HEK293T (cell line): ENCODE results near the gene CD300H.

Source experiments
- CTCF ChIA-PET: fragments of 350-600 bp; formaldehyde crosslinking; extraction: SDS; loops from one replicate; lab custom pipeline; 2021; ENCODE audit warnings: antibody characterized with exemption, inconsistent platforms; lab: Yijun Ruan, JAX
- POLR2A ChIA-PET: fragments of 350-600 bp; formaldehyde crosslinking; extraction: SDS; loops from one replicate; lab custom pipeline; 2020; ENCODE audit warnings: antibody characterized with exemption, inconsistent platforms; lab: Yijun Ruan, JAX
- DNase-seq: peaks from one replicate; pipeline ENCODE4 v3.0.0; 2012; ENCODE audit warnings: mixed read lengths; ENCODE audit errors: extremely low spot score
- ARNT ChIP-seq: fragments of 450-650 bp; IDR thresholded peaks from 2 replicates; pipeline ENCODE4 v1.6.1; 2017; ENCODE audit warnings: mild to moderate bottlenecking
- BHLHE40 ChIP-seq: fragments of 450-650 bp; IDR thresholded peaks from 2 replicates; pipeline ENCODE4 v1.6.1; 2016; ENCODE audit warnings: mild to moderate bottlenecking, moderate library complexity, borderline replicate concordance
- CTBP1 ChIP-seq: fragments of 450-650 bp; IDR thresholded peaks from 2 replicates; pipeline ENCODE4 v1.6.1; 2016; ENCODE audit warnings: borderline replicate concordance
- ELF4 ChIP-seq: fragments of 450-650 bp; IDR thresholded peaks from 2 replicates; pipeline ENCODE4 v1.6.1; 2017; ENCODE audit warnings: antibody characterized with exemption
- FOXA1 ChIP-seq: fragments of 450-650 bp; IDR thresholded peaks from 2 replicates; pipeline ENCODE4 v1.6.1; 2016; ENCODE audit warnings: mild to moderate bottlenecking
- FOXK2 ChIP-seq: fragments of 450-650 bp; IDR thresholded peaks from 2 replicates; pipeline ENCODE4 v1.6.1; 2016; ENCODE audit warnings: mild to moderate bottlenecking
- FOXM1 ChIP-seq: fragments of 450-650 bp; IDR thresholded peaks from 2 replicates; pipeline ENCODE4 v1.6.1; 2017; ENCODE audit warnings: mild to moderate bottlenecking, borderline replicate concordance
- HDGF ChIP-seq: fragments of 450-650 bp; IDR thresholded peaks from 2 replicates; pipeline ENCODE4 v1.6.1; 2017; ENCODE audit warnings: antibody characterized with exemption, borderline replicate concordance
- L3MBTL2 ChIP-seq: fragments of 450-650 bp; conservative IDR thresholded peaks from 2 replicates; pipeline ENCODE4 v1.6.1; 2016; ENCODE audit warnings: mild to moderate bottlenecking
- LEF1 ChIP-seq: fragments of 450-650 bp; IDR thresholded peaks from 2 replicates; pipeline ENCODE4 v1.6.1; 2017; ENCODE audit warnings: mild to moderate bottlenecking, borderline replicate concordance
- NFRKB ChIP-seq: fragments of 450-650 bp; IDR thresholded peaks from 2 replicates; pipeline ENCODE4 v1.6.1; 2016; ENCODE audit warnings: mild to moderate bottlenecking, moderate library complexity
- SP1 ChIP-seq: fragments of 450-650 bp; IDR thresholded peaks from 2 replicates; pipeline ENCODE4 v1.6.1; 2017
- SUZ12 ChIP-seq: fragments of 450-650 bp; IDR thresholded peaks from 2 replicates; pipeline ENCODE4 v1.6.1; 2016; ENCODE audit warnings: mild to moderate bottlenecking
- TARDBP ChIP-seq: fragments of 450-650 bp; IDR thresholded peaks from 2 replicates; pipeline ENCODE4 v1.6.1; 2016
- ZNF384 ChIP-seq: fragments of 450-650 bp; IDR thresholded peaks from 2 replicates; pipeline ENCODE4 v1.6.1; 2016
- TF ChIP-seq, protein P1 (sequence below): fragments of 450-650 bp; IDR thresholded peaks from 2 replicates; pipeline ENCODE4 v1.6.1; 2016

The CD300H gene

DNA sequence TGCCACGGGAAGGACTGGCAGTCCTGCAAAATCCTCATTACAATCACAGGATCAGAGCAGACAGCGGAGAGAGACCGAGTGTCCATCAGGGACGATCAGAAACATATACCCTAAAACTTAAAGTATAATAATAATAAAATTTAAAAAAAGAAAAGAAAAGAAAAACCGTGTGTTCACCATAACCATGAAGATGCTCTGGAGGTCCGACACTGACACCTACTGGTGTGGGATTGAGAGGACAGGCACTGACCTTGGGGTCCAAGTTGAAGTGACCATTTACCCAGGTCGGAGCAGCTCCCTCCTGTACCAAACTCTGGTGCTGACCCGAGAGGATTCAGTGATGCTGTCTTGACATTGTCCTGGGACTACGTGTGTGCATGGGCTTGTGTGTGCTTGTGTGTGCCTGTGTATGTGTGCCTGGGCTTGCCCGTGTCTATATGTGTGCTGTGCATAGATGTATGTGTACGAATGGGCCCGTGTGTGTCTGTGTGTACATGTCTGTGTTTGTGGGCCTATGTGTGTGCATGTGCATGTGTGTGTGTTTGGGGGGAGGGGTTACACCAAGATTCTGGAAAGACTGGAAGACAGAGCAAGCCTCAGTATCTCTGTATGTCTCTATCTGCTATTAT, 34.7 kb upstream of the CD300H start:
- no peak for TF ChIP-seq FOXM1
- TF ChIP-seq BHLHE40, result no peak
- TF ChIP-seq FOXK2, result no peak
- no peak for TF ChIP-seq ARNT
- peak; percentile 70 for DNase-seq
- CTCF ChIA-PET, result interaction anchor here (0.6 to 1.1 kb wide), 3 partner anchors 30 to 41 kb away, joined by 3 to 4 read pairs (median 3); no protein-coding TSS in a partner anchor
- POLR2A ChIA-PET, result no interaction called here

DNA sequence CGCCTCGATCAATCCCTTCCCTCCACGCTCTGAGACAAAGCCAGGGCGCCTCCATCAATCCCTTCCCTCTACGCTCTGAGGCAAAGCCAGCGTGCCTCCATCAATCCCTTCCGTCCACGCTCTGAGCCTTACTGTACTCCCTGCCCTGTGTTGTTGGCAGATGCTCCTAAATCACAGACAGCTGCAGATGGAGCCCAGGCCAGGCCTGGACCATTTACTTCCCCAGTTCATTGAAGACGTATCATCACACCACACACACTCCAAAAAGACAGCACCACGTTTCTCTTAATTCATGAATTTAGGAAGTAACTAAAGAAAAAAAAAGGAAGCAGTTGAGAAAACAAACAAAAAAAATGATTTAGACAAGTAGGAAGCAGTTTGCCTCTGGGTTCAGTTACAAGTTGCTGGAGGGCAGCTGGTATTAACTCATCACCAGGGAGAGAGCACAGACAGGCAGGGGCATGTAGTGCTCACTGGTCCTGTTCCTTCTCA, 32.2 kb upstream of the CD300H start:
- ChIA-PET CTCF (interaction anchor here (1.1 kb wide), 1 partner anchor 52 kb away, joined by 3 read pairs; no protein-coding TSS in a partner anchor), POLR2A (no interaction called here)
- no peak for DNase-seq
- TF ChIP-seq TARDBP, result no peak

DNA sequence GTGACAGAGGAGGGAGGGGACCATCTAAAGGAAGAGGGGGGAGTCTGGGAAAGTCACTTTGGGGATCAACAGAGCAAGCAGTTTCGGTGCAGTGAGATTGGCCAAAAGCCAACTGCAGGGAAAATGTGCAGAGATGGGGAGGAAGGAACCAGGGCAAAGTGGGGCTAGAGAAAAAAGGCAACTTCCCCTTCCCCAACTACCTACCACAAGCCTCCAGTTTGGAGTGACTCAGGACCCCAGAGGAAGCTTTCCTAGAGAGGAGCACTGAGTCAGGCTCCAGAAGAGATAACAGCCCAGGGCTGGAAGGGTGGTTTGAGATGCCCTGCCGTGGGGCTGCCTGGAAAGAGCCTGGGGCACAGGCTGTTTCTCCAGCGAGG, 31.7 kb upstream of the CD300H start:
- DNase-seq, result no peak
- TF ChIP-seq L3MBTL2, result no peak
- no peak for TF ChIP-seq TARDBP
- TF ChIP-seq, protein P1, sequence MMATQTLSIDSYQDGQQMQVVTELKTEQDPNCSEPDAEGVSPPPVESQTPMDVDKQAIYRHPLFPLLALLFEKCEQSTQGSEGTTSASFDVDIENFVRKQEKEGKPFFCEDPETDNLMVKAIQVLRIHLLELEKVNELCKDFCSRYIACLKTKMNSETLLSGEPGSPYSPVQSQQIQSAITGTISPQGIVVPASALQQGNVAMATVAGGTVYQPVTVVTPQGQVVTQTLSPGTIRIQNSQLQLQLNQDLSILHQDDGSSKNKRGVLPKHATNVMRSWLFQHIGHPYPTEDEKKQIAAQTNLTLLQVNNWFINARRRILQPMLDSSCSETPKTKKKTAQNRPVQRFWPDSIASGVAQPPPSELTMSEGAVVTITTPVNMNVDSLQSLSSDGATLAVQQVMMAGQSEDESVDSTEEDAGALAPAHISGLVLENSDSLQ, result no peak
- no peak for TF ChIP-seq LEF1
- no peak for TF ChIP-seq FOXM1
- no peak for TF ChIP-seq FOXA1
- TF ChIP-seq SP1, result no peak
- no peak for TF ChIP-seq NFRKB
- TF ChIP-seq SUZ12, result no peak
- TF ChIP-seq CTBP1, result no peak
- TF ChIP-seq ZNF384, result no peak
- TF ChIP-seq ARNT, result no peak
- TF ChIP-seq FOXK2, result no peak
- TF ChIP-seq BHLHE40, result no peak
- no peak for TF ChIP-seq HDGF
- no peak for TF ChIP-seq ELF4
- CTCF ChIA-PET, result no interaction called here
- POLR2A ChIA-PET, result no interaction called here

DNA sequence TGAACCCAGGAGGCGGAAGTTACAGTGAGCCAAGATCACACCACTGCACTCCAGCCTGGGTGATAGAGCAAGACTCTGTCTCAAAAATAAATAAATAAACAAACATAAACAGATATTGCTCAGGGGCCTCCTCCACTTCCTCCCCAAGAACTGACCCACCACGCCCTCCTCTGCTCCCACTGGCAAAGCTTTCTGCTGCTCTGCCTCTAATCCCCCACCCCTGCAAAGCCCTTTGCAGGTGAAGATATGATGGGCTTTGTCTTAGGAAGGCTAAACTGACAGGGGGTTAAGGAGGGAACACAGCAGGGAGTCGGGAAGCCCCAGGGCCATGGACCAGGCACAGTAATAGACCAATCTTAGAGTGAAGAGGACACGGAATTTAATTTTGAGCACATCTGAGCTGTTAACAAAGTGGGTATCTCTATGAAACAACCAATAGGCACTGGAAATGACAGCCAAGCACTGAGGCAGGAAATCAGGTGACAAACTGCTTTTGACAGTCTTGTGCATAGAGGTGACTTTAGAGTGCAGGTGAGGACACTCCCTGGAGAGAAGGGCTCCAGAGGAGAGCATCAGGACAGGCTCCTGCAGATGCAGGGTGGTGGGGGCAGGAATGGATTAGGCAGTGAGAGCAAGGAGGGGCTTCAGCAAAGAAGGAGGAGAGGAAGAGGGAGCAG, 31.2 kb upstream of the CD300H start:
- DNase-seq, result no peak
- no peak for TF ChIP-seq FOXA1
- no peak for TF ChIP-seq FOXM1
- no peak for TF ChIP-seq CTBP1
- no peak for TF ChIP-seq FOXK2
- no peak for TF ChIP-seq NFRKB
- no peak for TF ChIP-seq HDGF
- no peak for TF ChIP-seq ARNT
- TF ChIP-seq BHLHE40, result no peak
- TF ChIP-seq SUZ12, result no peak
- TF ChIP-seq, protein P1, result no peak
- no peak for TF ChIP-seq ELF4
- no peak for TF ChIP-seq L3MBTL2
- no peak for TF ChIP-seq SP1
- TF ChIP-seq ZNF384, result no peak
- ChIA-PET CTCF (no interaction called here), POLR2A (no interaction called here)

DNA sequence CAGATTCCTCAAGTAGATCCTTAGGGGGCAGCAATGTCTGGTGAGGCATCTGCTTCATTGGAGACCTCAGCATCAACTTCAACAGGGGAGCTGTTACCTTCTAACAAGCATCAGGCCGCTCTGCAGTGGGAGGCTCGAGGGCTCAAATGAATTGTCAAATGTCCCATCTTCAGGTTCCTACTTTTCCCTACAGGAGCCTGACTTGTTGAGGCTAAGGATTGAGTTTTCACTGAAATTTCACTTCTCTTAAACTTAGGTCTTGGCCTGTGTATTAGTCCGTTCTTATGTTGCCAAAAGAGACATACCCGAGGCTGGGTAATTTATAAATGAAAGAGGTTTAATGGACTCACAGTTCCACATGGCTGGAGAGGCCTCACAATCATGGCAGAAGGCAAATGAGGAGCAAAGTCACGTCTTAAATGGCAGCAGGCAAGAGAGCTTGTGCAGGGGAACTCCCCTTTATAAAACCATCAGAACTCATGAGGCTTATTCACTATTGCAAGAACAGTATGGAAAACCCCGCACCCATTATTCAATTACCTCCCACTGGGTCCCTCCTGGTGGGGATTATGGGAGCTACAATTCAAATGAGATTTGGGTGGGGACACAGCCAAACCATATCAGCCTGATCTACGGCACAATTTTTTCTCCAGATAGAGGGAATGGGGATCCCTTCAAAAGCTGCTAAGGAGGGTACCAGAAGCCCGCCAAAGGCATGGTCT, 29.9 kb upstream of the CD300H start:
- TF ChIP-seq ELF4 (no peak), BHLHE40 (no peak), SP1 (no peak), L3MBTL2 (no peak), NFRKB (no peak), SUZ12 (no peak), FOXK2 (no peak), FOXM1 (no peak)
- CTCF ChIA-PET, result no interaction called here
- POLR2A ChIA-PET, result no interaction called here
- DNase-seq, result no peak

- ChIA-PET CTCF (no interaction called here), POLR2A (no interaction called here)
- TF ChIP-seq BHLHE40, result no peak
- no peak for DNase-seq
These were observed 27.9 kb upstream of the CD300H start for GRCh38 chr17:74595037-74595750.
